ENCODE data around the gene SNX19. TPM values are rescaled to one million over a fixed set of nuclear protein-coding genes. Genes with fewer than 3 reads are reported as not detected.

SNX19 gene
- total RNA-seq, 1 experiment from 2014 or later = 34.4 TPM

DNA sequence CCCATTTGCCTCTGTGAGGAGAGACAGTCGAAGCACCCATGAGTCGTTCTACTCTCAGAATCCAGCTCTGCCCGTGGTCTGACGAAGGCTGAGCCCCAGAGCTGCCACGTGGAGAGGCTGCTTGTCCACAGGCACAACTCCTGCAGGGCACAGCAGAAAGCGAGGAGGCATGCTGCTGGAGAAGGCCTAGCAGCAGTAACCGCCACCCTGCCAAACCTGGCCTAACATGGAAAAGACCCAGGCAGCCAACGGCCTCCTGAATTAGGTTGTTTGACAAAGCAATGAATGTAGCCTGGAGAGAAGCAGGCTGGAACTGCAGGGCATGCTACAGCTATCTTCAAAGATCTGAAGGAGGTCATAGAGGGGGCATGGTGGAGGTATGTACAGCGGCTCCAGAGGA lies 89.7 kb downstream of the SNX19 start:
- Histone ChIP-seq H4K5ac (ENCODE audit: insufficient read length, low read depth, low read length) (no peak overlapping the region), H3K4ac (ENCODE audit: low read depth, low read length) (no peak overlapping the region), H3K56ac (ENCODE audit: insufficient read length, low read depth, low read length) (no peak overlapping the region), H3K27ac (ENCODE audit: insufficient read length, low read depth, low read length) (no peak overlapping the region), H3K27me3 (ENCODE audit: insufficient read depth, low read length) (no peaks in the 10 kb centered on the region), H2BK20ac (ENCODE audit: low read depth, low read length, poor library complexity, severe bottlenecking) (no peak overlapping the region), H3K23ac (ENCODE audit: insufficient read length, low read depth, low read length) (no peak overlapping the region), H2AK5ac (ENCODE audit: insufficient read length, low read length) (no peak overlapping the region), H3K79me2 (ENCODE audit: insufficient read depth, low read length) (no peaks in the 10 kb centered on the region), H3K14ac (ENCODE audit: insufficient read depth, low read length) (no peak overlapping the region; the same call in 1 of the 2 replicates), H3K9ac (ENCODE audit: extremely low read depth, insufficient read length, low read length) (no peak overlapping the region), H3K4me2 (ENCODE audit: insufficient read depth, insufficient read length, low read length) (no peak overlapping the region), H2BK12ac (ENCODE audit: insufficient read length, low read depth, low read length) (no peak overlapping the region), H3T11ph (ENCODE audit: low read length) (no peak overlapping the region), H2BK120ac (ENCODE audit: low read depth, low read length, poor library complexity, severe bottlenecking) (no peak overlapping the region), H4K91ac (ENCODE audit: insufficient read length, low read depth, low read length) (no peak overlapping the region), H2BK15ac (ENCODE audit: low read depth, low read length) (no peak overlapping the region), H3K23me2 (ENCODE audit: insufficient read length, low read depth, low read length, poor library complexity, severe bottlenecking) (no peaks in the 10 kb centered on the region), H3K9me3 (ENCODE audit: control insufficient read depth, low read depth, low read length) (no peaks in the 10 kb centered on the region), H3K18ac (ENCODE audit: insufficient read length, low read depth, low read length) (no peak overlapping the region), H3K4me1 (ENCODE audit: insufficient read depth, low read length) (no peaks in the 10 kb centered on the region), H2BK5ac (ENCODE audit: insufficient read length, low read length) (no peak overlapping the region), H3K79me1 (ENCODE audit: insufficient read depth, low read depth, low read length, poor library complexity, severe bottlenecking) (no peaks in the 10 kb centered on the region), H2AFZ (ENCODE audit: low read length) (no peak overlapping the region), H4K20me1 (ENCODE audit: control insufficient read depth, insufficient read depth, insufficient read length) (no peaks in the 10 kb centered on the region), H4K8ac (replicated peaks; ENCODE audit: insufficient read length, low read depth, low read length) (no peak overlapping the region)
- TF ChIP-seq, protein P1, sequence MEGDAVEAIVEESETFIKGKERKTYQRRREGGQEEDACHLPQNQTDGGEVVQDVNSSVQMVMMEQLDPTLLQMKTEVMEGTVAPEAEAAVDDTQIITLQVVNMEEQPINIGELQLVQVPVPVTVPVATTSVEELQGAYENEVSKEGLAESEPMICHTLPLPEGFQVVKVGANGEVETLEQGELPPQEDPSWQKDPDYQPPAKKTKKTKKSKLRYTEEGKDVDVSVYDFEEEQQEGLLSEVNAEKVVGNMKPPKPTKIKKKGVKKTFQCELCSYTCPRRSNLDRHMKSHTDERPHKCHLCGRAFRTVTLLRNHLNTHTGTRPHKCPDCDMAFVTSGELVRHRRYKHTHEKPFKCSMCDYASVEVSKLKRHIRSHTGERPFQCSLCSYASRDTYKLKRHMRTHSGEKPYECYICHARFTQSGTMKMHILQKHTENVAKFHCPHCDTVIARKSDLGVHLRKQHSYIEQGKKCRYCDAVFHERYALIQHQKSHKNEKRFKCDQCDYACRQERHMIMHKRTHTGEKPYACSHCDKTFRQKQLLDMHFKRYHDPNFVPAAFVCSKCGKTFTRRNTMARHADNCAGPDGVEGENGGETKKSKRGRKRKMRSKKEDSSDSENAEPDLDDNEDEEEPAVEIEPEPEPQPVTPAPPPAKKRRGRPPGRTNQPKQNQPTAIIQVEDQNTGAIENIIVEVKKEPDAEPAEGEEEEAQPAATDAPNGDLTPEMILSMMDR (conservative IDR thresholded peaks at IDR 0.05) = no peak
- Mint-ChIP-seq H3K27me3 (ENCODE audit: low read depth) (peaks cover 10% of the 10 kb centered on the region), H3K4me3 (no peak overlapping the region), H3K36me3 (ENCODE audit: insufficient read depth in 1 of 3, low read depth in 3 of 3) (no peaks in the 10 kb centered on the region), H3K9me3 (no peaks in the 10 kb centered on the region), H3K27ac (no peak overlapping the region), H3K4me1 (peaks cover 15 to 16% of the 10 kb centered on the region in 2 experiments)
- WGBS (ENCODE audit: extremely low coverage, insufficient read length, low lambda C conversion rate) = no CpG with 5 or more reads among the region's 9 CpGs
- DNase-seq = no peak

Data from H9 (cell line).